Hematopoietic multipotent progenitor cell treated with erythropoietin and hydrocortisone succinate and interleukin-3 and kit ligand, for 15 days (in vitro differentiated cells): ENCODE results near the gene FPR2.
"Not testable (repeated sequence)": the region's sequence is repeated elsewhere in the genome, so short reads cannot be mapped to it uniquely, and the experiment has no call there.

Experiments
- DNase-seq: peaks from one replicate; pipeline ENCODE4 v3.0.0-alpha.2; 2015; ENCODE audit warnings: low spot score

The FPR2 gene

GRCh38 chr19:51806571-51806970, 45.6 kb downstream of the FPR2 start:
- not testable (repeated sequence) for DNase-seq

DNA sequence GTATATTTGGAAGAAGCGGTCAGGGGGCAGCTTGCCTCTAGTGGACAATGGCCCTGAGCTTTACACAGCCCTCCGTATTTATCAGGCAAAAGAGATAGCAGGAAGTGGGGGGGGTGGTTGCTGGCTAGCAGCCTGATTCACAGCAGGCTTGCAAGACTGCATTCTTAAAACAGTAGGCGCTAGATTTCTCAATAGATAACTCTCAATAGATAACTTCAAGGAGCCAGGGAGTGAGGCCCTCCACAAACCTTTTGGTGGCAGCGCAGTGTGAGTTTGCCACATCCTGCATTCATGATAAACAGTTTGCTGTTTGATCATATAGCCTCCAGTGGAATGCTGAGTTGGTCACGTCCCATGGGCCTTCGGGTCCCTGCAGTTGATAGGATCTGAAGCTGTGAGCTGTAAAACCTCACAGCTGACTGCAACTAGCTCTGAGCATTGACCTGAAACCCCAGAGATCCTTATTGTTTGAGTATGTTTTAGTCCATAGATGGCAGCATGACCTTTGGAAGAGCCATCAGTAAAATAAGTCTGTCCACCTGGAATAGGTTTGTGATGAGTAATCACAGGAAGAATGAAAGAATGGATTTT, 46.2 kb downstream of the FPR2 start:
- no peak for DNase-seq

- no peak for DNase-seq
These were observed 46.9 kb downstream of the FPR2 start for GRCh38 chr19:51807925-51808324.

DNA sequence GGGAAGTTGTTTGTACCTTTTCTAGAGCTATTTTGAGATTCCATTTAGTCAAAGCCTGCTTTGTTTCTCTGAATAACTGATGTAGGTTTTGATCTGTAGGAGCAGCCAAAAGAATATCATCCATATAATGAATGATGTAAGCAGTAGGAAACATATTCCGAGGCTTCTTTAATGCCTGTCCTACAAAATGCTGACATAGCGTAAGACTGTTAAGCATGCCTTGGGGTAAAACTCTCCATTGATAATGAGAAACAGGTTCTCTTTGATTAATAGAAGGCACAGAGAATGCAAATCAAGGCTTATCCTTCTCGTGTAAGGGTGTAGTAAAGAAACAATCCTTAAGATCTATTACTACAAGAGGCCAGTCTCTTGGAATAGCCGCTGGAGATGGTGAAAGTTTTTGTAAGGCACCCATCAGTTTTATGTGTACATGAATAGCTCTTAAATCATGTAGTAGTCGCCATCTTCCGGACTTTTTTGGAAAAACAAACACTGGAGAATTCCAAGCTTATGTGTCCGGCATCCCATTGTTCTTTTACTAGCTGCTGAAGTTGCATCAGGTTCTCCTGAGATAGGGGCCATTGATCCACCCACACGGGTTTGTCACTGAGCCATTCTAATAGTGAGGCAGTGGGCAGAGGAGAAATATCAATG, 47.5 kb downstream of the FPR2 start:
- no peak for DNase-seq

GRCh38 chr19:51809787-51810186, 48.8 kb downstream of the FPR2 start:
- DNase-seq: no peak

DNA sequence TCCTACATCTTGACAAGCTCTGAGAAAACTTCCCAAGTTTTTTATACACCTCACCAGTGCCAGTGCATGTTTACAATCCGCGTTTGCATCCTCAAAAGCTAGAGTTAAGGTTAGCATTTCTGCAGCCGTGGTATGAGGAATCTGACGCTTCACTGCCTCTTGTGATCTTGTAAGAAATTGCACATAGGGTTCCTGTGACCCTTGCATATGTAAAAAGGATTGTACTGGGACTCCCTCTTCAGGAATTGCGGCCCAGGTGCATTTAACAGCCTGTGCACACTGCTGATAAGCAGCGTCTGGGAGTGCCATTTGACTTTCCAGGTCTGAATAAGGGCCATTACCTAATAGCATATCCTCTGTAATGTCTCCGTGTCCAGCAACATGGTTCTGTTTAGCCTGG, 49.2 kb downstream of the FPR2 start:
- DNase-seq: no peak

- no peak for DNase-seq
These were observed 50.4 kb downstream of the FPR2 start for GRCh38 chr19:51811344-51811743.

DNA sequence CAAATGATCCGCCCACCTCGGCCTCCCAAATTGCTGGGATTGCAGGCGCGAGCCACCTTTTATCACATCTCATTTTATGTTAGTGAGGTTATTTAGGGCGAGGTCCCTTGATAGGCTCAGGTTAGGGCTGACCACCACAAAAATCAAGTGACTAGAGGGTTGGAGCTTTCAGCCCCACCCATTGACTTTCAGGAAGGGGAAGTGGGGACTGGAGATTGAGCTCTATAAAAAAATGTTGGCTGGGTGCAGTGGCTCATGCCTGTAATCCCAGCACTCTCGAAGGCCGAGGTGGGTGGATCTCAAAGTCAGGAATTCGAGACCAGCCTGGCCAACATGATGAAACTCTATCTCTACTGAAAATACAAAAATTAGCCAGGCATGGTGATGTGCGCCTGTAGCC, 54.1 kb downstream of the FPR2 start:
- no peak for DNase-seq

DNA sequence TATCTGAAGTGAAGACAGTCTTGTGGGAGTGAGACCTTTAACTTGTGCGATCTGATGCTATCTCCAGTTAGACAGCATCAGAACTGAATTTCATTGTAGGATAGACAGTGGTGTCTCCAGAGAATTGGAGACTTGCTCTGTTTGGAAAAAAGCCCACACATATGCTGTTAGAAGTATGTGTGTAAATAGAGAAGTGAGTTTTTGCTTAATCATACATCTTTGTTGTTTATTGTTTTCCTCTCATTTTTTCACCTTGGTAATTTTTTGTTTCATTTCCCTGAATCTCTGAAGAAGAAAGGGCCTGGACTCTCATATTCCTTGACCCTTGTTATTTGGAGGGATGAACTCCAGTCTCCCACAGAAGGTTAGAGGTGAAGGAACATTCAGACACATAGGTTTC, 55.7 kb downstream of the FPR2 start:
- DNase-seq: no peak

DNA sequence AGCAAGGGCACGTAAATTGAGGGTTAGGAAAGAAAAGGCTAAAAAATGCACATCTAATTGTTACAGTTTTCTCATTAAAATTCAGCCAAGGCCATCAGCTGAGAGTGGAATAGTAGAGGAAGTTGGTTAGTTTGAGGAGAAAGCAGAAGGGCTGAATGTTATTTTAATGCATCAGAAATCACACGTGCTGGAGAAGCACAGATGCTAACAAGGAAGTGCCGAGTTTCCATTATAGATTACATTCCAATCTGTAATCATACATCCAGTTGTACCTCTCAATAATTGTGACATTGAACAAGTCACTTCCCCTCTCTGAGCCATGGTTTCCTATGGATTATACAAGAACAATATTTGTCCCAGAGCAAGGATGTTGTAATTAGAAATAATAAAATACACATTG, 59.0 kb downstream of the FPR2 start:
- no peak for DNase-seq
